Sigmoid colon (tissue), 7 donors: ENCODE data around the gene BMX. TPM values are rescaled to one million over a fixed set of nuclear protein-coding genes. Genes with fewer than 3 reads are reported as not detected.

ENCODE experiments used
- DNase-seq: peaks from one replicate; pipeline ENCODE4 v3.0.0-alpha.2; 2019
- H3K27ac ChIP-seq, 4 donors: fragments of 200-600 bp; sonication (generic); one replicate each; pipeline ENCODE4 v1.5.1; 2016 to 2019; ENCODE audit warnings: mild to moderate bottlenecking in 1 of 4
- H3K27me3 ChIP-seq, 3 donors: fragments of 200-600 bp; sonication (generic); one replicate each; pipeline ENCODE4 v1.5.1; 2019; ENCODE audit warnings: mild to moderate bottlenecking in 1 of 3
- H3K36me3 ChIP-seq, 4 donors: fragments of 200-600 bp; sonication (generic); one replicate each; pipeline ENCODE4 v1.5.1; 2016 to 2019
- H3K4me1 ChIP-seq, 4 donors: fragments of 200-600 bp; sonication (generic); one replicate each; pipeline ENCODE4 v1.5.1; 2017 to 2019
- H3K4me3 ChIP-seq, 4 donors: fragments of 200-600 bp; sonication (generic); one replicate each; pipeline ENCODE4 v1.5.1; 2017 to 2019; ENCODE audit warnings: mild to moderate bottlenecking in 2 of 4, moderate library complexity in 1 of 4
- H3K9me3 ChIP-seq, 4 donors: fragments of 200-600 bp in 3 of 4; sonication (generic) in 3 of 4; one replicate each; pipeline versions ENCODE4 v1.5.1 to v1.6.1; 2013 to 2019
- EP300 ChIP-seq, 4 donors: sonication (generic); formaldehyde crosslinking; IDR thresholded peaks; one replicate each; pipeline ENCODE4 v1.6.1; 2017; ENCODE audit warnings: antibody characterized with exemption in 4 of 4
- POLR2A ChIP-seq, 2 donors: fragments of 450-650 bp; IDR thresholded peaks; one replicate each; pipeline ENCODE4 v1.6.1; 2016; ENCODE audit warnings: antibody characterized with exemption in 2 of 2, mild to moderate bottlenecking in 2 of 2, moderate library complexity in 2 of 2
- POLR2AphosphoS5 ChIP-seq, 4 donors: sonication (generic); formaldehyde crosslinking; IDR thresholded peaks; one replicate each; pipeline ENCODE4 v1.6.1; 2017; ENCODE audit warnings: antibody characterized with exemption in 4 of 4
- WGBS, 2 donors: extraction: QIAGEN DNeasy Blood & Tissue Kit; methylation state at CpG; one replicate each; pipeline ENCODE4 v1.1.7; 2013; 5-methylcytosine and 5-hydroxymethylcytosine counted together
- intact Hi-C: fragments of 100-400 bp; cut with DNase I; formaldehyde crosslinking; loops from one replicate; pipeline ENCODE4 v1.15.1; 2023
- polyA plus RNA-seq, 3 donors: library from polyadenylated mRNA; stranded (reverse); fragments of 200-250 nt; gene quantifications; one replicate each; pipeline ENCODE4 v1.2.3, GENCODE V29; 2013
- total RNA-seq, 4 donors: library from RNA; depleted of rRNA; stranded (reverse); fragments of >200 nt; gene quantifications; one replicate each; pipeline ENCODE4 v1.1.0, GENCODE V29; 2016
- TF ChIP-seq, protein P1 (sequence below), 4 experiments: fragments of 450-650 bp in 3 of 4; fragments of 200-600 bp in 1 of 4; IDR thresholded peaks; one replicate each; pipeline ENCODE4 v1.5.1; 2016 to 2019; ENCODE audit warnings: antibody characterized with exemption in 4 of 4, mild to moderate bottlenecking in 3 of 4, moderate library complexity in 2 of 4
- donor health status: healthy with polysubstance abuse.
- donor health status: Bipolar disorder and iron deficiency.
- donor health status: healthy.

The BMX gene
- total and polyA plus RNA-seq, 7 donors: 0.68 to 4.8 (median 2.5) TPM

DNA sequence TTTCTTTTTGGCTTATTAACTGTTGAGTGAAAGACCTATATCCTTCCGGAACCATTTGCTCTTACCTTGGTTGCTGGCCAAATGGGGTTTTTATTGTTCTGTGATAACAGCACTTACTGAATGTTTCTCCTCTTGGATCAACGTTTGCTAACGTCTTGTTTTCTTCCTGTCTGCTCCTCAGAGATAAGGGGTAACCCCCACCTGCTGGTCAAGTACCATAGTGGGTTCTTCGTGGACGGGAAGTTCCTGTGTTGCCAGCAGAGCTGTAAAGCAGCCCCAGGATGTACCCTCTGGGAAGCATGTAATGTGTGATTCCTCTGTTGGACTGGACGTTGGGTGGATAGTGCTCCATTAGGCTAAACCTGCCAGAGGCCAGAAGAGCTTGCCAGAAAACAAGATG lies 15.3 kb downstream of the BMX start:
- Histone ChIP-seq H3K4me3 (no peak overlapping the region), H3K9me3 (no peaks in the 10 kb centered on the region), H3K27ac (no peak overlapping the region), H3K4me1 (no peaks in the 10 kb centered on the region), H3K36me3 (no peaks in the 10 kb centered on the region), H3K27me3 (no peaks in the 10 kb centered on the region)
- intact Hi-C loops: no loop called here
- TF ChIP-seq EP300 (IDR thresholded peaks at IDR 0.05) (no peak), POLR2A (IDR thresholded peaks at IDR 0.05) (no peak), POLR2AphosphoS5 (IDR thresholded peaks at IDR 0.05) (no peak)
- TF ChIP-seq, protein P1, sequence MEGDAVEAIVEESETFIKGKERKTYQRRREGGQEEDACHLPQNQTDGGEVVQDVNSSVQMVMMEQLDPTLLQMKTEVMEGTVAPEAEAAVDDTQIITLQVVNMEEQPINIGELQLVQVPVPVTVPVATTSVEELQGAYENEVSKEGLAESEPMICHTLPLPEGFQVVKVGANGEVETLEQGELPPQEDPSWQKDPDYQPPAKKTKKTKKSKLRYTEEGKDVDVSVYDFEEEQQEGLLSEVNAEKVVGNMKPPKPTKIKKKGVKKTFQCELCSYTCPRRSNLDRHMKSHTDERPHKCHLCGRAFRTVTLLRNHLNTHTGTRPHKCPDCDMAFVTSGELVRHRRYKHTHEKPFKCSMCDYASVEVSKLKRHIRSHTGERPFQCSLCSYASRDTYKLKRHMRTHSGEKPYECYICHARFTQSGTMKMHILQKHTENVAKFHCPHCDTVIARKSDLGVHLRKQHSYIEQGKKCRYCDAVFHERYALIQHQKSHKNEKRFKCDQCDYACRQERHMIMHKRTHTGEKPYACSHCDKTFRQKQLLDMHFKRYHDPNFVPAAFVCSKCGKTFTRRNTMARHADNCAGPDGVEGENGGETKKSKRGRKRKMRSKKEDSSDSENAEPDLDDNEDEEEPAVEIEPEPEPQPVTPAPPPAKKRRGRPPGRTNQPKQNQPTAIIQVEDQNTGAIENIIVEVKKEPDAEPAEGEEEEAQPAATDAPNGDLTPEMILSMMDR (IDR thresholded peaks at IDR 0.05): no peak
- 8 to 23% methylated on average over 6 of the region's 6 CpGs for WGBS, 2 donors
- DNase-seq: no peak

DNA sequence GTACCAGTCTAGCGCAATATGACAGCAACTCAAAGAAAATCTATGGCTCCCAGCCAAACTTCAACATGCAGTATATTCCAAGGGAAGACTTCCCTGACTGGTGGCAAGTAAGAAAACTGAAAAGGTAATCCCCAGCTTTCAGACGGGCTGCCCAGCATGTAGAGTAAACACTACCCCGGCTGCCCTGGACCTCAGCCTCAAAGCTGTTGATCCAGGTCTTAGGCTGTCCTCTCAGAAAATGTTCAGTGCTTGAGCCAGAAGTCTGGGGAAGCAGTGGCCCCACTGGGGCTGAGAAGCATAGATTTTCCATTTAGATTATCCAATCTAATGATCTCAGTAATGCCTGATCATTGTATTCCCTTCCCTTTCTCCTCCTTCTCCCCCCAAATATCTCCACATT lies 21.9 kb downstream of the BMX start:
- H3K4me1 ChIP-seq: no peaks in the 10 kb centered on the region
- TF ChIP-seq, protein P1 (IDR thresholded peaks at IDR 0.05): no peak
- no peak for TF ChIP-seq EP300 (IDR thresholded peaks at IDR 0.05)
- H3K27me3 ChIP-seq: no peaks in the 10 kb centered on the region
- intact Hi-C loops: no loop called here
- WGBS, 2 donors: 88 to 92% methylated on average over 3 of the region's 3 CpGs
- no peak overlapping the region for H3K4me3 ChIP-seq
- H3K9me3 ChIP-seq: no peaks in the 10 kb centered on the region
- no peak overlapping the region for H3K27ac ChIP-seq
- H3K36me3 ChIP-seq: no peaks in the 10 kb centered on the region
- DNase-seq: no peak

DNA sequence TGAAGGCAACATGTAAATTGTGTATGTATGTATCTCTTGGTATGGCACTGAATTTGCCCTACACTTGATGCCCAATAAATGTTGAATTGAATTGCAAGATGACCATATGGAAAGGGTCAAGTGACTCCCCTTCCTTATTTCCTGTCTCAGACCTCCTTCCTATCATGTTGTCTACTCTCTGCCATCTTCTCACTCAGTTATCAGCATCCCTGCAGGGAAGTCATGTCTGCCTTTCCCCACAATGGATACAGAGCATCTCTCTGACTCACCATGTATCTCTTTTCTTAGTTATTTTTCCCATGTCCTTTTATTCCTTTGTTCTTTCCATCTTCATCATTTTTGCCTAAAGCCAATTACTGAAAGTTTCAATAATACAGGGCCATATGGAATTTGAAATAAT lies 22.5 kb downstream of the BMX start:
- Histone ChIP-seq H3K4me1 (no peaks in the 10 kb centered on the region), H3K4me3 (no peak overlapping the region), H3K9me3 (no peaks in the 10 kb centered on the region), H3K27me3 (no peaks in the 10 kb centered on the region), H3K27ac (no peak overlapping the region), H3K36me3 (no peaks in the 10 kb centered on the region)
- TF ChIP-seq EP300 (IDR thresholded peaks at IDR 0.05) (no peak), POLR2A (IDR thresholded peaks at IDR 0.05) (no peak), POLR2AphosphoS5 (IDR thresholded peaks at IDR 0.05) (no peak)
- TF ChIP-seq, protein P1 (IDR thresholded peaks at IDR 0.05): no peak
- DNase-seq: no peak
- intact Hi-C loops: no loop called here

DNA sequence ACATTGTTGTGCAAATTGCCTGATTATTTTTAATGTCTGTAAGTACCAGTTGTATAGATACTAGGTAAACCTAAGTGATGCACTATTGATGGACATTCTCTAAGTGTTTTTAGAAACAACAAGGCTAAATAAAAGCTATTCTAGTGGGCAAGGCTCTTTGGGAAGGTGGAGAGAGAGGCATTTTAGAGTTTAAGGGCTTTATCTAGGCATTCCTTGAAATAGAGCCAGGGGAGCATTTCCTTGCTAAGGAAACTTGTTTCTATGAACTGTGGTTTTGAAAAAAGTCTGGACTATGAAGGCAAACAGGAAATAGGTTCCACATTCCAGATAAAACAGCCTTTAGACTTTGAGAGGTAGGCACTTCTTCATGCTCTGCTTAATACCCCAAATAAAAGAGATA lies 23.8 kb downstream of the BMX start:
- Histone ChIP-seq H3K4me1 (no peaks in the 10 kb centered on the region), H3K4me3 (no peak overlapping the region), H3K36me3 (no peaks in the 10 kb centered on the region), H3K27me3 (no peaks in the 10 kb centered on the region), H3K27ac (no peak overlapping the region), H3K9me3 (no peaks in the 10 kb centered on the region)
- intact Hi-C loops: no loop called here
- no peak for DNase-seq
- no peak for TF ChIP-seq POLR2AphosphoS5 (IDR thresholded peaks at IDR 0.05)
- TF ChIP-seq, protein P1 (IDR thresholded peaks at IDR 0.05): no peak
- TF ChIP-seq EP300 (IDR thresholded peaks at IDR 0.05): no peak
- TF ChIP-seq POLR2A (IDR thresholded peaks at IDR 0.05): no peak

DNA sequence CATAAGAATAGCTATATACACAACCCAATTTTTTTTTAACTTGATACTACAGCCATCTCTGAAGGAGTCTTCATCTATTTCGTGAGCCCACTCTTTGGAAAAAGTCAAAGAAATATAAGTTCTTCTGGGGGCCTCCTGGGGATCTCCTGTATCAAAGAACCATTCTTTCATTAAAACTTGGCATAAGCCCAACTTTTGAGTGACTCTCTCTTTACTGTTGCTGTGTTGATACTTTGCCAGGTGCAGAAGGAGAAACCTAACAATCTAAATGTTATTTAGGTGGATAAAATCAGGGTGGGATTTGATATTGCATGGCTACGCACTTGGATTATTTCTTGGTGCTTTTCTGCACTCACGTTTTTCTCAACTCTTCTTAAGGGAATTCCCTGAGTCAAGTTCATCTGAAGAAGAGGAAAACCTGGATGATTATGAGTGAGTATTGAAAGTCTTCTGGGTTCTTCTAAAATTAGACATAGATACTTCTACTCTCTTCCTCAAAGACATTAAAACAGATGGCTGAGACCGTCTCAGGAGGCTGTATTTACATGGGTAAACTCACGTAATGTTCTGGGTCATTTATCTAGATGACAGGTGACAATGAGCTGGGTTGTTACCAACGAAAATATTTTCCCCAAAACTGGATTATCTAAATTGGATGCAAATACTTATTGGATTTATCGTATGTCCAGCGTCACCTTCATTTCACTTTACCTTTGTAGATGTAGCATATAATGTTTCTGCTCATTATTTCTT lies 25.2 kb downstream of the BMX start:
- TF ChIP-seq, protein P1 (IDR thresholded peaks at IDR 0.05): no peak
- TF ChIP-seq EP300 (IDR thresholded peaks at IDR 0.05) (no peak), POLR2A (IDR thresholded peaks at IDR 0.05) (no peak), POLR2AphosphoS5 (IDR thresholded peaks at IDR 0.05) (no peak)
- H3K4me3 ChIP-seq: no peak overlapping the region
- no peaks in the 10 kb centered on the region for H3K36me3 ChIP-seq
- H3K9me3 ChIP-seq: no peaks in the 10 kb centered on the region
- no peaks in the 10 kb centered on the region for H3K4me1 ChIP-seq
- DNase-seq: no peak
- H3K27me3 ChIP-seq: no peaks in the 10 kb centered on the region
- H3K27ac ChIP-seq: no peak overlapping the region
- WGBS, 2 donors: 20 to 69% methylated on average over 8 of the region's 8 CpGs
- intact Hi-C loops: no loop called here
